Neural progenitor cell (in vitro differentiated cells): Measurements from ENCODE around the gene CCL14. TPM values are rescaled to one million over a fixed set of nuclear protein-coding genes. Genes with fewer than 3 reads are reported as not detected.
A peak's percentile ranks its signal among the peaks of the same experiment; 100 is the strongest.

Source experiments
- DNase-seq: peaks from one replicate; pipeline ENCODE4 v3.0.0-alpha.2; 2016; ENCODE audit warnings: low spot score
- H2AFZ ChIP-seq: fragments of 200-600 bp; sonication (generic); replicated peaks from 2 replicates; pipeline ENCODE4 v1.6.1; 2016; ENCODE audit warnings: antibody characterized with exemption
- H3F3A ChIP-seq: fragments of 200-600 bp; sonication (generic); 2 replicates; pipeline ENCODE4 v1.6.1; 2016; ENCODE audit warnings: antibody characterized with exemption, low read depth
- H3K27ac ChIP-seq: fragments of 200-600 bp; sonication (generic); 2 replicates; pipeline ENCODE4 v1.5.1; 2016; ENCODE audit warnings: mild to moderate bottlenecking
- H3K27me3 ChIP-seq: fragments of 200-600 bp; sonication (generic); 2 replicates; pipeline ENCODE4 v1.6.1; 2016; ENCODE audit warnings: mild to moderate bottlenecking, moderate library complexity
- H3K36me3 ChIP-seq: fragments of 200-600 bp; sonication (generic); 2 replicates; pipeline ENCODE4 v1.5.1; 2016
- H3K4me1 ChIP-seq: fragments of 200-600 bp; sonication (generic); 2 replicates; pipeline ENCODE4 v1.6.1; 2016; ENCODE audit warnings: mixed run types
- H3K4me2 ChIP-seq: fragments of 200-600 bp; sonication (generic); 2 replicates; pipeline ENCODE4 v1.6.1; 2016
- H3K4me3 ChIP-seq: fragments of 200-600 bp; sonication (generic); 2 replicates; pipeline ENCODE4 v1.5.1; 2016
- H3K79me2 ChIP-seq: fragments of 200-600 bp; sonication (generic); 2 replicates; pipeline ENCODE4 v1.6.1; 2016; ENCODE audit warnings: low read depth
- H3K9ac ChIP-seq: fragments of 200-600 bp; sonication (generic); 2 replicates; pipeline ENCODE4 v1.6.1; 2016
- H3K9me3 ChIP-seq: fragments of 200-600 bp; sonication (generic); 2 replicates; pipeline ENCODE4 v1.5.1; 2016; ENCODE audit warnings: low read depth
- H4K20me1 ChIP-seq: fragments of 200-600 bp; sonication (generic); 2 replicates; pipeline ENCODE4 v1.6.1; 2016; ENCODE audit warnings: low read depth
- H3K27ac Mint-ChIP-seq: 3 replicates; pipeline ENCODE4 v1.8.0; 2021; ENCODE audit warnings: mixed read lengths
- H3K27me3 Mint-ChIP-seq: 2 replicates; pipeline ENCODE4 v1.8.0; 2022; ENCODE audit warnings: low read depth, mild to moderate bottlenecking, inconsistent platforms, moderate library complexity, mixed read lengths; ENCODE audit not compliant: insufficient read depth
- H3K36me3 Mint-ChIP-seq: 3 replicates; pipeline ENCODE4 v1.8.0; 2021; ENCODE audit warnings: mixed read lengths
- H3K4me1 Mint-ChIP-seq: 3 replicates; pipeline ENCODE4 v1.8.0; 2021; ENCODE audit warnings: mixed read lengths
- H3K4me3 Mint-ChIP-seq: 3 replicates; pipeline ENCODE4 v1.8.0; 2021; ENCODE audit warnings: mild to moderate bottlenecking, moderate library complexity, mixed read lengths
- H3K9me3 Mint-ChIP-seq: 3 replicates; pipeline ENCODE4 v1.8.0; 2020; ENCODE audit warnings: mixed read lengths
- CTCF ChIP-seq: fragments of 200-600 bp; sonication (generic); IDR thresholded peaks from 2 replicates; pipeline ENCODE4 v1.5.1; 2017; ENCODE audit warnings: antibody characterized with exemption, mild to moderate bottlenecking
- EZH2 ChIP-seq: fragments of 200-600 bp; sonication (generic); IDR thresholded peaks from 2 replicates; pipeline ENCODE4 v1.6.1; 2017; ENCODE audit warnings: antibody characterized with exemption, mild to moderate bottlenecking, moderate library complexity
- EZH2phosphoT487 ChIP-seq: fragments of 200-600 bp; sonication (generic); IDR thresholded peaks from 2 replicates; pipeline ENCODE4 v1.6.1; 2017; ENCODE audit warnings: antibody characterized with exemption
- total RNA-seq: library from RNA; depleted of rRNA; stranded (reverse); fragments of >200 nt; gene quantifications from 2 replicates; pipeline ENCODE4 v1.2.3, GENCODE V29; 2015; ENCODE audit warnings: low replicate concordance

The CCL14 gene
- total RNA-seq, 1 donor from 2014 or later: not detected

- no peak overlapping the region for H3K4me3 Mint-ChIP-seq
- Histone ChIP-seq H3K4me1 (no peaks in the 10 kb centered on the region), H3F3A (no peaks in the 10 kb centered on the region), H3K4me3 (no peak overlapping the region), H3K4me2 (no peak overlapping the region), H3K9me3 (no peaks in the 10 kb centered on the region), H2AFZ (no peak overlapping the region), H3K27me3 (no peaks in the 10 kb centered on the region), H4K20me1 (no peaks in the 10 kb centered on the region), H3K79me2 (no peaks in the 10 kb centered on the region), H3K27ac (no peak overlapping the region), H3K36me3 (no peaks in the 10 kb centered on the region), H3K9ac (no peak overlapping the region)
- no peak overlapping the region for H3K27ac Mint-ChIP-seq
- no peaks in the 10 kb centered on the region for H3K4me1 Mint-ChIP-seq
- no peak for DNase-seq
- no peaks in the 10 kb centered on the region for H3K9me3 Mint-ChIP-seq
- no peaks in the 10 kb centered on the region for H3K36me3 Mint-ChIP-seq
- TF ChIP-seq CTCF (no peak), EZH2 (no peak), EZH2phosphoT487 (no peak)
- no peaks in the 10 kb centered on the region for H3K27me3 Mint-ChIP-seq
Observed at GRCh38 chr17:35963663-35964062, 22.9 kb downstream of the CCL14 start.

- Histone ChIP-seq H3K27me3 (no peaks in the 10 kb centered on the region), H3K36me3 (no peaks in the 10 kb centered on the region), H3K27ac (no peak overlapping the region), H3F3A (no peaks in the 10 kb centered on the region), H2AFZ (peak overlapping the region; percentile 89), H3K4me2 (peak overlapping the region; percentile 39), H3K9ac (no peak overlapping the region), H3K4me3 (no peak overlapping the region), H3K4me1 (peaks cover 10% of the 10 kb centered on the region), H3K79me2 (no peaks in the 10 kb centered on the region), H3K9me3 (no peaks in the 10 kb centered on the region), H4K20me1 (no peaks in the 10 kb centered on the region)
- Mint-ChIP-seq H3K27me3 (peaks cover 3% of the 10 kb centered on the region), H3K4me3 (no peak overlapping the region), H3K9me3 (no peaks in the 10 kb centered on the region), H3K36me3 (no peaks in the 10 kb centered on the region), H3K27ac (no peak overlapping the region), H3K4me1 (peaks cover 6% of the 10 kb centered on the region)
- peak; percentile 24 for DNase-seq
- TF ChIP-seq EZH2phosphoT487: no peak
- TF ChIP-seq CTCF: no peak
- no peak for TF ChIP-seq EZH2
Observed at GRCh38 chr17:35953720-35954119, 32.8 kb downstream of the CCL14 start.

GRCh38 chr17:35949401-35949800, 37.1 kb downstream of the CCL14 start:
- H3K9me3 ChIP-seq: no peaks in the 10 kb centered on the region
- no peak overlapping the region for H3K27ac ChIP-seq
- no peak for DNase-seq
- H3K9ac ChIP-seq: no peak overlapping the region
- H3K4me1 ChIP-seq: peaks cover 10% of the 10 kb centered on the region
- no peaks in the 10 kb centered on the region for H3K36me3 ChIP-seq
- peaks cover 6% of the 10 kb centered on the region for H3K4me1 Mint-ChIP-seq
- no peaks in the 10 kb centered on the region for H3K9me3 Mint-ChIP-seq
- no peak overlapping the region for H2AFZ ChIP-seq
- H3F3A ChIP-seq: no peaks in the 10 kb centered on the region
- no peak overlapping the region for H3K27ac Mint-ChIP-seq
- no peaks in the 10 kb centered on the region for H3K27me3 ChIP-seq
- H3K4me2 ChIP-seq: no peak overlapping the region
- H3K36me3 Mint-ChIP-seq: no peaks in the 10 kb centered on the region
- TF ChIP-seq EZH2phosphoT487 (no peak), EZH2 (no peak), CTCF (no peak)
- no peaks in the 10 kb centered on the region for H3K79me2 ChIP-seq
- H3K4me3 ChIP-seq: no peak overlapping the region
- peaks cover 2% of the 10 kb centered on the region for H3K27me3 Mint-ChIP-seq
- H3K4me3 Mint-ChIP-seq: no peak overlapping the region
- no peaks in the 10 kb centered on the region for H4K20me1 ChIP-seq
